BLaER1 (cell line): ENCODE measurements around the gene ASXL1.

Experiments used
- H3K27ac ChIP-seq: shearing (Covaris generic); formaldehyde crosslinking; 2 replicates; pipeline ENCODE4 v1.8.1; 2022
- H3K27me3 ChIP-seq: shearing (Covaris generic); formaldehyde crosslinking; 2 replicates; pipeline ENCODE4 v1.8.1; 2022
- H3K36me3 ChIP-seq: shearing (Covaris generic); formaldehyde crosslinking; 2 replicates; pipeline ENCODE4 v1.8.1; 2022
- H3K4me1 ChIP-seq: shearing (Covaris generic); formaldehyde crosslinking; 2 replicates; pipeline ENCODE4 v1.8.1; 2022
- H3K4me2 ChIP-seq: shearing (Covaris generic); formaldehyde crosslinking; 2 replicates; pipeline ENCODE4 v1.8.1; 2022
- H3K4me3 ChIP-seq: shearing (Covaris generic); formaldehyde crosslinking; 2 replicates; pipeline ENCODE4 v1.8.1; 2022
- H3K9ac ChIP-seq: shearing (Covaris generic); formaldehyde crosslinking; 2 replicates; pipeline ENCODE4 v1.8.1; 2022
- H3K9me3 ChIP-seq: shearing (Covaris generic); formaldehyde crosslinking; 2 replicates; pipeline ENCODE4 v1.8.1; 2022
- H4K20me1 ChIP-seq: shearing (Covaris generic); formaldehyde crosslinking; 2 replicates; pipeline ENCODE4 v1.8.1; 2022
- Cebpa-rat ChIP-seq: shearing (Covaris generic); IDR thresholded peaks from 2 replicates; pipeline ENCODE4 v1.8.1; 2022

The ASXL1 gene

DNA sequence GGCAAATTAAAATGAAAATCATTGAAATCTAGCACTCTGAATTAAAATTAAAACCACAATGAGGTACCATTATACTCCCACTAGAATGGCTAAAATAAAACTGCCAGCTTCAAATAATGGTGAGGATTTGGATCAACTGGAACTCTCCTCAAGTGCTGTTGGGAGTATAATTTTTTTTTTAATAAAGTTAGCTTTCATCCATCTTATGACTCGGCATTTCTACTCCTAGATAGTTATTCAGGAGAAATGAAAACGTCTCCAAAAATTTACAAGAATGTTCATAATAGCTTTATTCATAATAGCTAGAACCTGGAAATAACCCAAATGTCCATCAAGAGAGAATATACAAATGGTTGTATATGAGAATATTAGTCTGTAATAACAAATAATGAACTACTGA, 63.2 kb downstream of the ASXL1 start:
- Histone ChIP-seq H3K4me2 (no peak overlapping the region), H3K27me3 (no peaks in the 10 kb centered on the region), H3K4me1 (no peaks in the 10 kb centered on the region), H3K9me3 (no peaks in the 10 kb centered on the region), H3K4me3 (no peak overlapping the region), H3K9ac (no peak overlapping the region), H3K27ac (no peak overlapping the region), H4K20me1 (peaks cover 98% of the 10 kb centered on the region), H3K36me3 (peaks cover 43% of the 10 kb centered on the region)
- TF ChIP-seq Cebpa-rat: no peak

DNA sequence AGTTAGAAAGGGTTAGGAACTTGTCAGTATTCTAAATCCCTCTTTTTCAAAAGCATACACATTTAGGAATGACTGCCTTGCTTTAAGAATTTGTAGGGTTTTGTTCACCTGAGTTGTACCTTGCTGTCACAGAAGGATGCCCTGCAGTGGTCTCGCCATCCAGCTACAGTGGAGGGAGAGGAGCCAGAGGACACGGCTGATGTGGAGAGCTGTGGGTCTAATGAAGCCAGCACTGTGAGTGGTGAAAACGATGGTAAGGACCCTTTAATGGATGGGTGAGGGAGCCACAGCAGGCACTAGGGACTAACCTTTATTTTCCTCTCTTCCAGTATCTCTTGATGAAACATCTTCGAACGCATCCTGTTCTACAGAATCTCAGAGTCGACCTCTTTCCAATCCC, 69.9 kb downstream of the ASXL1 start:
- H3K36me3 ChIP-seq: peaks cover 88% of the 10 kb centered on the region
- no peak for TF ChIP-seq Cebpa-rat

DNA sequence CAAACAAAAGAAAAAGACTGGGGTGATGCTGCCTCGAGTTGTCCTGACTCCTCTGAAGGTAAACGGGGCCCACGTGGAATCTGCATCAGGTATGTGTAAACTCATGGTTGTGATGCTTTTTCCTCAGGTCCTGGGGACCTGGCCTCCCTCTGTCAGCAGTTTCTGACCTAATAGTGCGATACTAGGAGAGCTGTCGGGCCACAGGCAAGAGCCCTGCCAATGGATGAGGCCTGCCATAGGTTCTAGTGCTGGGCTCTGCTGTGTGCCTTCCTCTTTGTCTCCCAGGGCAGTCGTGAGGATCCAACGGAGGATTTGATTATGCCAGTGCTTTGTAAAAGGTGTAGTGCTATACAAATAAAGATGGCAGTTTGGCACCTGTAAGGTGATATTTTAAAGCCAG, 71.2 kb downstream of the ASXL1 start:
- Histone ChIP-seq H3K4me3 (no peak overlapping the region), H3K36me3 (peaks cover 91% of the 10 kb centered on the region), H3K9me3 (no peaks in the 10 kb centered on the region), H3K27me3 (no peaks in the 10 kb centered on the region), H3K4me2 (no peak overlapping the region), H3K4me1 (no peaks in the 10 kb centered on the region), H3K9ac (no peak overlapping the region), H3K27ac (no peak overlapping the region), H4K20me1 (peaks cover 97% of the 10 kb centered on the region)
- no peak for TF ChIP-seq Cebpa-rat

More for the DNA sequence above, 69.9 kb downstream of the ASXL1 start:
- no peak overlapping the region for H3K4me3 ChIP-seq
- H3K4me2 ChIP-seq: no peak overlapping the region
- H3K4me1 ChIP-seq: no peaks in the 10 kb centered on the region
- peaks cover 97% of the 10 kb centered on the region for H4K20me1 ChIP-seq
- no peaks in the 10 kb centered on the region for H3K27me3 ChIP-seq
- H3K27ac ChIP-seq: no peak overlapping the region
- no peak overlapping the region for H3K9ac ChIP-seq
- no peaks in the 10 kb centered on the region for H3K9me3 ChIP-seq

DNA sequence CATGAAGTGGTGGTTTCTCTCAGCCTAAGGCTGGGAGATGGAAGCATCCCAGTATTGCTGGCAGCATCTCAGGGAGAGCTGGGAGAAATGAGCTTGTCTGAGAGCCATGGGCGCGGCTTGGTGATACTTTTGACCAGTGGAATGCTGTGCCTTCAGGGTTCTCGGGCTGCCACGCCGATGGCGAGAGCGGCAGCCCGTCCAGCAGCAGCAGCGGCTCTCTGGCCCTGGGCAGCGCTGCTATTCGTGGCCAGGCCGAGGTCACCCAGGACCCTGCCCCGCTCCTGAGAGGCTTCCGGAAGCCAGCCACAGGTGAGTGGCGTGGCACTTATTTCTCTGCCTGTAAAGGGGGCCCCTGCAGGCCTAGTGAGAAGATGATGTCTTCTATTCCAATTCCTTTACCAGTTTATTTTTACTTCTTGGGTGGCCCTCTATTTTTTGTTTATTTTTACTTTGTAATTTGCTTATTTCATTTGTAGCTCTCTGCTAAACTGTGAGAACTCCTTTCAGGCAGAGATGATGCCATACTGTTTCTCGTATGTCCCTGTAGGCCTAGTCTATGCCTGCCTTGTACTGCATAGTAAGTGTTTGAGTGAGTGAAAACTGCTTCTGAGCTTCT, 71.7 kb downstream of the ASXL1 start:
- H3K9ac ChIP-seq: no peak overlapping the region
- H3K36me3 ChIP-seq: peaks cover 95% of the 10 kb centered on the region
- H3K27me3 ChIP-seq: no peaks in the 10 kb centered on the region
- peaks cover 97% of the 10 kb centered on the region for H4K20me1 ChIP-seq
- H3K4me3 ChIP-seq: no peak overlapping the region
- H3K27ac ChIP-seq: no peak overlapping the region
- H3K4me2 ChIP-seq: no peak overlapping the region
- no peaks in the 10 kb centered on the region for H3K4me1 ChIP-seq
- no peaks in the 10 kb centered on the region for H3K9me3 ChIP-seq
- TF ChIP-seq Cebpa-rat: no peak

DNA sequence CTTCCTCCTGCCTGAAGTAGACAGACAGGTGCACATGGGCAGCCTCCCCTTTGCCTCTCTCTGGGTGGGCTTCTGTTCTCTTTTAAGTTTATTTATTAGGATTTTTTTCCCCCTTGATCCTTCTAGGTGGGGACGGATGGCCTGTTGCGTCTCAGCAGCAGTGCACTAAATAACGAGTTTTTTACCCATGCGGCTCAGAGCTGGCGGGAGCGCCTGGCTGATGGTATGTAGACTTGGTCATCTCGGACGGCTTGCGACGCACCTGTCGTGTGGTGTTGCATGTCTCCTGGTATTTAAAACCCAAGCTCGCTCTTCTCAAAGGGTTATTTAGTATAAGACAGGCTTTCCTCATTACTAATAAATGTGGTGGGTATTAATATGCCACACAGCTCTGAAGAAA, 73.3 kb downstream of the ASXL1 start:
- Histone ChIP-seq H3K4me2 (no peak overlapping the region), H3K27ac (no peak overlapping the region), H4K20me1 (peaks cover 97% of the 10 kb centered on the region), H3K27me3 (no peaks in the 10 kb centered on the region), H3K9ac (no peak overlapping the region), H3K36me3 (peaks cover 99% of the 10 kb centered on the region), H3K9me3 (no peaks in the 10 kb centered on the region), H3K4me3 (no peak overlapping the region), H3K4me1 (peaks cover under 1% of the 10 kb centered on the region; the same call in 1 of the 2 replicates)
- TF ChIP-seq Cebpa-rat: no peak

DNA sequence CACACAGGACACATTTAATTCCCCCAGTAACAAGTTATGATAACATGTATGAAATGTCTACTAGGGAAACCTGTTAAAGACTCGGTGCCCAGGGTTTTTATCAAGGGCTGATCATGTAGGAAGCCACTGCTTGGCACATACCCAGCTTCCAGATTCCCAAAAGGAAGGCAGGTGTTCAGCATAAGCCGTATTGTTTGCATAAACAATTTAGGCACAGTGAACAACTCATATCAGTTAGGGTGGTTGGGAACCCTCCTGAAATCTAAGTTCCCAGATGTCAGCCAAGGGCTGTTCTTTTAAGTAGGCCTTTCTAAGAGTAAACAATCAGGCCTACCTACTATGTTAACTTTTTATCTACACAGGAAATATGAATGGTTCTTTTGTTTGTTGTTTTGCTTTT, 74.1 kb downstream of the ASXL1 start:
- Histone ChIP-seq H3K4me1 (peaks cover 9% of the 10 kb centered on the region), H3K4me3 (no peak overlapping the region), H3K4me2 (no peak overlapping the region), H3K36me3 (peaks cover 99% of the 10 kb centered on the region), H3K27ac (no peak overlapping the region), H3K27me3 (no peaks in the 10 kb centered on the region), H3K9ac (no peak overlapping the region), H4K20me1 (peaks cover 97% of the 10 kb centered on the region), H3K9me3 (no peaks in the 10 kb centered on the region)
- no peak for TF ChIP-seq Cebpa-rat

DNA sequence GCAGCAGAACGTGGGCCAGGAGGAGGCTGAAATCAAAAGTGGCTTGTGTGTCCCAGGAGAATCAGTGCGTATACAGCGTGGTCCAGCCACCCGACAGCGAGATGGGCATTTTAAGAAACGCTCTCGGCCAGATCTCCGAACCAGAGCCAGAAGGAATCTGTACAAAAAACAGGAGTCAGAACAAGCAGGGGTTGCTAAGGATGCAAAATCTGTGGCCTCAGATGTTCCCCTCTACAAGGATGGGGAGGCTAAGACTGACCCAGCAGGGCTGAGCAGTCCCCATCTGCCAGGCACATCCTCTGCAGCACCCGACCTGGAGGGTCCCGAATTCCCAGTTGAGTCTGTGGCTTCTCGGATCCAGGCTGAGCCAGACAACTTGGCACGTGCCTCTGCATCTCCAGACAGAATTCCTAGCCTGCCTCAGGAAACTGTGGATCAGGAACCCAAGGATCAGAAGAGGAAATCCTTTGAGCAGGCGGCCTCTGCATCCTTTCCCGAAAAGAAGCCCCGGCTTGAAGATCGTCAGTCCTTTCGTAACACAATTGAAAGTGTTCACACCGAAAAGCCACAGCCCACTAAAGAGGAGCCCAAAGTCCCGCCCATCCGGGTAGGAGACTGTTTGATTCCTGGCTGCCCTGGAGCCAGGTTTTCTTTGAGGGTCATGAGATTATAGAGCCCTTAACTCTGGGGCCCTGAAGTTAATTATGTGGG, 75.3 kb downstream of the ASXL1 start:
- H3K4me3 ChIP-seq: no peak overlapping the region
- no peak overlapping the region for H3K9ac ChIP-seq
- H3K9me3 ChIP-seq: no peaks in the 10 kb centered on the region
- peaks cover 21% of the 10 kb centered on the region for H3K4me1 ChIP-seq
- H3K27ac ChIP-seq: no peak overlapping the region
- peaks cover 99% of the 10 kb centered on the region for H3K36me3 ChIP-seq
- no peak for TF ChIP-seq Cebpa-rat
- H3K4me2 ChIP-seq: no peak overlapping the region
- H3K27me3 ChIP-seq: no peaks in the 10 kb centered on the region
- H4K20me1 ChIP-seq: peaks cover 97% of the 10 kb centered on the region

DNA sequence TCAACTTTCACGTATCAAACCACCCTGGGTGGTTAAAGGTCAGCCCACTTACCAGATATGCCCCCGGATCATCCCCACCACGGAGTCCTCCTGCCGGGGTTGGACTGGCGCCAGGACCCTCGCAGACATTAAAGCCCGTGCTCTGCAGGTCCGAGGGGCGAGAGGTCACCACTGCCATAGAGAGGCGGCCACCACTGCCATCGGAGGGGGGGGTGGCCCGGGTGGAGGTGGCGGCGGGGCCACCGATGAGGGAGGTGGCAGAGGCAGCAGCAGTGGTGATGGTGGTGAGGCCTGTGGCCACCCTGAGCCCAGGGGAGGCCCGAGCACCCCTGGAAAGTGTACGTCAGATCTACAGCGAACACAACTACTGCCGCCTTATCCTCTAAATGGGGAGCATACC, 76.3 kb downstream of the ASXL1 start:
- no peak for TF ChIP-seq Cebpa-rat
- Histone ChIP-seq H3K4me3 (no peak overlapping the region), H3K27me3 (no peaks in the 10 kb centered on the region), H3K36me3 (peaks cover 94% of the 10 kb centered on the region), H3K27ac (no peak overlapping the region), H3K4me2 (no peak overlapping the region), H3K9ac (no peak overlapping the region), H3K4me1 (peaks cover 31% of the 10 kb centered on the region), H3K9me3 (no peaks in the 10 kb centered on the region), H4K20me1 (peaks cover 97% of the 10 kb centered on the region)

DNA sequence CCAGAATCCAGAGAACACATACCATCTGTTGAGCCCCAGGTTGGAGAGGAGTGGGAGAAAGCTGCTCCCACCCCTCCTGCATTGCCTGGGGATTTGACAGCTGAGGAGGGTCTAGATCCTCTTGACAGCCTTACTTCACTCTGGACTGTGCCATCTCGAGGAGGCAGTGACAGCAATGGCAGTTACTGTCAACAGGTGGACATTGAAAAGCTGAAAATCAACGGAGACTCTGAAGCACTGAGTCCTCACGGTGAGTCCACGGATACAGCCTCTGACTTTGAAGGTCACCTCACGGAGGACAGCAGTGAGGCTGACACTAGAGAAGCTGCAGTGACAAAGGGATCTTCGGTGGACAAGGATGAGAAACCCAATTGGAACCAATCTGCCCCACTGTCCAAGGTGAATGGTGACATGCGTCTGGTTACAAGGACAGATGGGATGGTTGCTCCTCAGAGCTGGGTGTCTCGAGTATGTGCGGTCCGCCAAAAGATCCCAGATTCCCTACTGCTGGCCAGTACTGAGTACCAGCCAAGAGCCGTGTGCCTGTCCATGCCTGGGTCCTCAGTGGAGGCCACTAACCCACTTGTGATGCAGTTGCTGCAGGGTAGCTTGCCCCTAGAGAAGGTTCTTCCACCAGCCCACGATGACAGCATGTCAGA, 77.4 kb downstream of the ASXL1 start:
- peaks cover 42% of the 10 kb centered on the region for H3K4me1 ChIP-seq
- no peaks in the 10 kb centered on the region for H3K27me3 ChIP-seq
- no peaks in the 10 kb centered on the region for H3K9me3 ChIP-seq
- H4K20me1 ChIP-seq: peaks cover 100% of the 10 kb centered on the region
- no peak overlapping the region for H3K9ac ChIP-seq
- no peak overlapping the region for H3K4me2 ChIP-seq
- no peak overlapping the region for H3K27ac ChIP-seq
- no peak overlapping the region for H3K4me3 ChIP-seq
- peaks cover 90% of the 10 kb centered on the region for H3K36me3 ChIP-seq
- no peak for TF ChIP-seq Cebpa-rat

DNA sequence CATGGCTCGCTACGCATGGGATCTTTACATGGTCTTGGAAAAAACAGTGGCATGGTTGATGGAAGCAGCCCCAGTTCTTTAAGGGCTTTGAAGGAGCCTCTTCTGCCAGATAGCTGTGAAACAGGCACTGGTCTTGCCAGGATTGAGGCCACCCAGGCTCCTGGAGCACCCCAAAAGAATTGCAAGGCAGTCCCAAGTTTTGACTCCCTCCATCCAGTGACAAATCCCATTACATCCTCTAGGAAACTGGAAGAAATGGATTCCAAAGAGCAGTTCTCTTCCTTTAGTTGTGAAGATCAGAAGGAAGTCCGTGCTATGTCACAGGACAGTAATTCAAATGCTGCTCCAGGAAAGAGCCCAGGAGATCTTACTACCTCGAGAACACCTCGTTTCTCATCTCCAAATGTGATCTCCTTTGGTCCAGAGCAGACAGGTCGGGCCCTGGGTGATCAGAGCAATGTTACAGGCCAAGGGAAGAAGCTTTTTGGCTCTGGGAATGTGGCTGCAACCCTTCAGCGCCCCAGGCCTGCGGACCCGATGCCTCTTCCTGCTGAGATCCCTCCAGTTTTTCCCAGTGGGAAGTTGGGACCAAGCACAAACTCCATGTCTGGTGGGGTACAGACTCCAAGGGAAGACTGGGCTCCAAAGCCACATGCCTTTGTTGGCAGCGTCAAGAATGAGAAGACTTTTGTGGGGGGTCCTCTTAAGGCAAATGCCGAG, 78.2 kb downstream of the ASXL1 start:
- H4K20me1 ChIP-seq: peaks cover 100% of the 10 kb centered on the region
- peaks cover 90% of the 10 kb centered on the region for H3K36me3 ChIP-seq
- no peak for TF ChIP-seq Cebpa-rat
- no peaks in the 10 kb centered on the region for H3K27me3 ChIP-seq
- no peak overlapping the region for H3K9ac ChIP-seq
- H3K4me2 ChIP-seq: no peak overlapping the region
- H3K4me1 ChIP-seq: peaks cover 49% of the 10 kb centered on the region
- no peak overlapping the region for H3K27ac ChIP-seq
- H3K9me3 ChIP-seq: no peaks in the 10 kb centered on the region
- no peak overlapping the region for H3K4me3 ChIP-seq
